GM11168 (cell line): ENCODE results near the gene CRABP1.

ENCODE experiments used
- in situ Hi-C: fragments of 300-500 bp; cut with MboI; formaldehyde crosslinking; loops from one replicate; pipeline ENCODE4 v1.12.0; 2022; ENCODE audit warnings: low sequenced_read_pairs; ENCODE audit not compliant: unreplicated experiment

The CRABP1 gene

GRCh38 chr15:78343276-78344060 is 3.3 kb downstream of the CRABP1 start:
- in situ Hi-C loops, result no loop called here

GRCh38 chr15:78345396-78346125 is 5.4 kb downstream of the CRABP1 start:
- in situ Hi-C loops, result no loop called here

- in situ Hi-C loops, result no loop called here
These were observed 7.7 kb downstream of the CRABP1 start for GRCh38 chr15:78347586-78348543.

- in situ Hi-C loops, result no loop called here
These were observed 9.9 kb downstream of the CRABP1 start for GRCh38 chr15:78350058-78350457.

GRCh38 chr15:78351539-78351938 is 11.4 kb downstream of the CRABP1 start:
- in situ Hi-C loops, result no loop called here

- in situ Hi-C loops, result no loop called here
These were observed 12.9 kb downstream of the CRABP1 start for GRCh38 chr15:78353093-78353492.

GRCh38 chr15:78355177-78355576 is 15.0 kb downstream of the CRABP1 start:
- in situ Hi-C loops, result no loop called here

- in situ Hi-C loops, result no loop called here
These were observed 18.1 kb downstream of the CRABP1 start for GRCh38 chr15:78358102-78358870.

GRCh38 chr15:78359041-78359808 is 19.1 kb downstream of the CRABP1 start:
- in situ Hi-C loops, result no loop called here

- in situ Hi-C loops, result no loop called here
These were observed 20.2 kb downstream of the CRABP1 start for GRCh38 chr15:78360367-78360801.

- in situ Hi-C loops, result no loop called here
These were observed 21.0 kb downstream of the CRABP1 start for GRCh38 chr15:78360958-78361718.

- in situ Hi-C loops, result no loop called here
These were observed 21.8 kb downstream of the CRABP1 start for GRCh38 chr15:78361771-78362506.

GRCh38 chr15:78362716-78363380 is 22.7 kb downstream of the CRABP1 start:
- in situ Hi-C loops, result no loop called here

GRCh38 chr15:78363381-78363734 is 23.2 kb downstream of the CRABP1 start:
- in situ Hi-C loops, result no loop called here

GRCh38 chr15:78364233-78364632 is 24.1 kb downstream of the CRABP1 start:
- in situ Hi-C loops, result no loop called here

- in situ Hi-C loops, result no loop called here
These were observed 25.8 kb downstream of the CRABP1 start for GRCh38 chr15:78365917-78366316.

GRCh38 chr15:78366342-78366741 is 26.2 kb downstream of the CRABP1 start:
- in situ Hi-C loops, result no loop called here
